GM12873 (cell line): ENCODE results near the gene TSR1.

Source experiments
- CTCF ChIP-seq: IDR thresholded peaks from 2 replicates; pipeline ENCODE4 v1.5.1; 2012; ENCODE audit warnings: low read depth, mild to moderate bottlenecking, moderate library complexity, low read length, control low read depth; ENCODE audit not compliant: insufficient read depth; ENCODE audit errors: missing control alignments

Gene TSR1

GRCh38 chr17:2331303-2331702 lies 5.0 kb downstream of the TSR1 start:
- TF ChIP-seq CTCF = no peak

GRCh38 chr17:2323629-2324314 lies 12.5 kb downstream of the TSR1 start:
- no peak for TF ChIP-seq CTCF

- no peak for TF ChIP-seq CTCF
Observed at GRCh38 chr17:2321399-2321798, 14.9 kb downstream of the TSR1 start.

- no peak for TF ChIP-seq CTCF
Observed at GRCh38 chr17:2319051-2319450, 17.2 kb downstream of the TSR1 start.

GRCh38 chr17:2317796-2318195 lies 18.5 kb downstream of the TSR1 start:
- TF ChIP-seq CTCF = no peak

GRCh38 chr17:2312736-2313135 lies 23.5 kb downstream of the TSR1 start:
- TF ChIP-seq CTCF = no peak

- no peak for TF ChIP-seq CTCF
Observed at GRCh38 chr17:2309338-2310154, 26.7 kb downstream of the TSR1 start.
